HFF-Myc (cell line): ENCODE results near the gene PNCK.
"Not testable (repeated sequence)": the region's sequence is repeated elsewhere in the genome, so short reads cannot be mapped to it uniquely, and the experiment has no call there.

Experiments
- DNase-seq: peaks from one replicate; pipeline ENCODE4 v3.0.0-alpha.2; 2011; ENCODE audit warnings: low read depth; ENCODE audit errors: extremely low read depth
- H3K4me3 ChIP-seq: replicated peaks from 2 replicates; pipeline ENCODE4 v1.5.1; 2011; ENCODE audit warnings: low read depth, mild to moderate bottlenecking, control low read depth, low read length
- CTCF ChIP-seq: IDR thresholded peaks from 2 replicates; pipeline ENCODE4 v1.5.1; 2012; ENCODE audit warnings: mild to moderate bottlenecking, low read depth, low read length, control low read depth; ENCODE audit errors: missing control alignments

PNCK gene

DNA sequence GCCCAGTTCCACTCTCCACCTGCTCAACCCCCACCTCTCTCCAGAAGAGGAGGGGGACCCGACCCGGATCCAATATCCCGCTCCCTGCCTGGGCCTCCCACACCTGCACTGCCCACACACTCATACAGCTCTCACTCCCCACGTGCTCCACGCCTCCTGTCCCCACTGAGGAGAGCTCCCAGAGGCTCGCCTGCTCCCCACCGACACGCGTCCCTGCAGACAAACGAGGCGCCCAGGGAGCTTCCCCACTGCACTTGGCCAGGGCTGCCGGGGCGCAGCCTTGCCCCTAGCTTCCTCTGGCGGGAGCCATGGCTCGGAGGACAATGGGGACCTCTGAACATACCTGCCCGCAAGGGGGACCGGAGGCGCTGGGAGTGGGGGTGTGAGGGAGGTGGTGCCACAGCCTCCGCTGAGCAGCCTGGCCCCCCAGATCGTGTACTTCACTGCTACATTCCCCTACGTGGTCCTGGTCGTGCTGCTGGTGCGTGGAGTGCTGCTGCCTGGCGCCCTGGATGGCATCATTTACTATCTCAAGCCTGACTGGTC lies 19.1 kb upstream of the PNCK start:
- DNase-seq, result no peak
- no peak overlapping the region for H3K4me3 ChIP-seq
- no peak for TF ChIP-seq CTCF

- DNase-seq, result no peak
- no peak for TF ChIP-seq CTCF
- no peak overlapping the region for H3K4me3 ChIP-seq
Measured at GRCh38 chrX:153692003-153692402, 18.4 kb upstream of the PNCK start.

DNA sequence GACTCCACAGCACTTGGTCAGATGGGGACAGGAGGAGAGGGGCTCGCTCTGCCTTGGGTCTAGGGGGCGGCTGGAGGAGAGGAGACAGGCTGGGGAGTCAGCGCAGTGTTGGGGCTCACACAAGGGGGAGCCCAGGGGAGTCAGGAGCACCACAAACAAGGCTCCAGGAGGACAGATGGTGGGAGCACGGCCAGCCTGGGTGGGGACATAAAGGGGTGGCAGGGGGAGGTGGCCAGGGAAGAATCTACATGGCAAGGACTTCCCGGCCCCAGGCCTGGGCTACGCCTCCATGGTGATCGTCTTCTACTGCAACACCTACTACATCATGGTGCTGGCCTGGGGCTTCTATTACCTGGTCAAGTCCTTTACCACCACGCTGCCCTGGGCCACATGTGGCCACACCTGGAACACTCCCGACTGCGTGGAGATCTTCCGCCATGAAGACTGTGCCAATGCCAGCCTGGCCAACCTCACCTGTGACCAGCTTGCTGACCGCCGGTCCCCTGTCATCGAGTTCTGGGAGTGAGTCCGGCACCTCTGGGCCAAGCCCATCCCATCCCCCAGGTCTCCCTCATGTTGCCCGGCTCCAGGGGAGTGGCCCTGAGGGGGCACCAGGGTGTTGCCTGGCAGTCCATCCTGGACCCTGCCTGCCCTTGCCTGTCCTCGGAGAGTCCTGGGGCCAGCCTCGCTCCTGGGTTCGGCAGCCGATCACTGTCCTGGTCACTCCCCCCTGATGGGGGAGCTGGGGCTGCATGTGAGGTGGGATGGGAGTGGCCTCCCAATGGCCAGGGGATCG lies 17.6 kb upstream of the PNCK start:
- DNase-seq, H3K4me3 ChIP-seq: not testable (repeated sequence)

- no peak for TF ChIP-seq CTCF
- peak overlapping the region; percentile 49 for H3K4me3 ChIP-seq
- DNase-seq, result no peak
Measured at GRCh38 chrX:153690466-153690865, 16.9 kb upstream of the PNCK start.

DNA sequence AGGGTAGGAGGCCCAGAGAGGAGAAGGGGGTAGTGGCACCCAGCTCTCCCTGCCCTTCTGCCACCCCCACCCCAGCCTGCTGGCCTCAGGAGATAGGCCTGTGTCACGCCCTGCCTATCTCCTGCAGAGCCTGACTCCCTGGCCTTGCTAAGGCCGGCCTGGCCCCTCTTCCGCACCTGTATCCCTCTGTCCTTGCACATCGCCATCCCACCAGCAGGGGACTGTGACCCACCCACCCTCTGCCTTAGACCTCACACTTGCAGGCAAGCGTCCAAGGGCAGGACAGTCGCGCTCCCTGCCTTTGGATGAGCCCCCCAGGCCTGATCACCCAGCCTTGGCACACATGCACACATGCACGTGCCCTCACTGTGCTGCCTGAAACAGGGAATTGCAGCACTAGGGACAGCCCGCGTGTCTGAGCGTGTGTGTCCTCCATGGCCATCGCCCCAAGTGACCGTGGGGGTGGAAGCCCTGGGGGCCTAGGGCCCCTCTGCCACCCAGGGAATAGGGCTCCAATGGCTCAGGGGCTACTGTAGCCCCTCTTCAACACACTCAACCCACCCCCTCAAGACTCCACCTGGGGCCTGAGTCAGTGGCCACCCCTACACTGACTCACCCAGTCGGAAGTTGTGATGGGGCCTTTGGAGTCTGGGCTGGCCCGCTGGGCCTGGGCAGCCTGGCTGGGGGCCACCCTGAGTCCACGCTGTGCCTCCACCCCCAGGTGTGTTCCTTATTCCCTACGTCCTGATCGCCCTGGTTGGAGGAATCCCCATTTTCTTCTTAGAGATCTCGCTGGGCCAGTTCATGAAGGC lies 16.2 kb upstream of the PNCK start:
- no peak for DNase-seq
- peak overlapping the region; percentile 49 for H3K4me3 ChIP-seq
- peak; percentile 16 for TF ChIP-seq CTCF

DNA sequence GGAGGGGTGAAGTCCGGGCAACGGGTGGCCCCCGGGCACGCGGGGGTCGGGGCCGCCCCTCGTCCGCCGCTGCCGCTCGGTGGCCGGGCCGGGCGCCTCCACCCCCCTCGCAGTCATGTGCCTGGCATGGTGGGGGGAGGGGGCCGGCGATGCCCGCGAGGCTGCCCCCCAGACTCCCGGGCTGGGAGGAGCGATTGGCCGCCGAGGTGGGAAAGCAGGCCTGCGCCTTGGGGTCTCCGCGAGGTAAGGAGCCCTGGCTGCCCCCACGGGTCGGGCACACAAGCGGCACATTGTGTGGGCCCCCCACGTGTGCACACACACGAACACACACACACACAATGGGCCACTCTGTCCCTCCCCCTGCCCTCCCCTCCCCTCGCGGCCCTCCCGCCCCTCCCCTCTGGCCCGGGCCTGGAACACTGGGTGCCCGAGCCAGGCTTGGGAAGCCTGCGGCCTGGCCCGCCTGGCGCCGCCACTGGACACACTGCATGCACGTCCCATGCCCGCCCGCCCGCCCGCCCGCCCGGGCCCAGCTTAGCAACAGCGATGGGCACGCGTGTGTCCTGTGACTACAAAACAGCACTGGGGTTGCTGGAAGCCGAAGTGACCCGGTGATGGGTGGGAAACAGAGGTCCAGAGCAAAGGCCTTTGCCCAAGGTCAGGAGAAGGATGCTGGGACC lies 15.4 kb upstream of the PNCK start:
- peak overlapping the region; percentile 49 for H3K4me3 ChIP-seq
- DNase-seq, result no peak

More for the DNA sequence above, 15.4 kb upstream of the PNCK start:
- TF ChIP-seq CTCF, result no peak
